B cell (primary cell): ENCODE data around the gene WDR11. TPM values are rescaled to one million over a fixed set of nuclear protein-coding genes. Genes with fewer than 3 reads are reported as not detected.
A peak's percentile ranks its signal among the peaks of the same experiment; 100 is the strongest.

Source experiments
- ATAC-seq: fragments of 200-7000 bp; cut with Tn5 transposase; one replicate; pipeline ENCODE4 v1.10.0; 2021; ENCODE audit warnings: low read depth, mild to moderate bottlenecking, moderate number of reproducible peaks, moderate library complexity
- CTCF ChIA-PET: fragments of 350-600 bp; sonication (Branson Sonifier 250); formaldehyde crosslinking; loops from one replicate; lab custom pipeline; 2021; ENCODE audit warnings: antibody characterized with exemption, inconsistent platforms; lab: Charles Lee
- POLR2A ChIA-PET: fragments of 350-600 bp; sonication (Branson Sonifier 250); formaldehyde crosslinking; loops from one replicate; lab custom pipeline; 2021; ENCODE audit warnings: antibody characterized with exemption; lab: Charles Lee
- DNase-seq: peaks from one replicate; pipeline ENCODE4 v3.0.0; 2013
- H2AFZ ChIP-seq: 2 replicates; pipeline ENCODE4 v1.6.1; 2012; ENCODE audit warnings: mild to moderate bottlenecking, low read depth, low read length; ENCODE audit not compliant: insufficient read depth, poor library complexity, severe bottlenecking
- H3K27ac ChIP-seq, 2 donors: 1 replicate in 1 of 2; 2 replicates in 1 of 2; pipeline ENCODE4 v1.5.1; 2012 to 2013; ENCODE audit warnings: low read length in 2 of 2, mild to moderate bottlenecking in 2 of 2, moderate library complexity in 1 of 2
- H3K27me3 ChIP-seq, 4 experiments: fragments of 200-600 bp in 1 of 4; sonication (generic) in 1 of 4; replicated peaks in 1 of 4; 1 replicate in 2 of 4; 2 replicates in 2 of 4; pipeline versions ENCODE4 v1.6.1 to v1.7.0; 2013 to 2016; ENCODE audit warnings: low read length in 3 of 4, mild to moderate bottlenecking in 2 of 4, mixed read lengths in 1 of 4, moderate library complexity in 1 of 4; ENCODE audit not compliant: insufficient read depth in 4 of 4, control insufficient read depth in 3 of 4; ENCODE audit errors: control extremely low read depth in 1 of 4
- H3K36me3 ChIP-seq, 2 experiments: replicated peaks in 1 of 2; 1 replicate in 1 of 2; 2 replicates in 1 of 2; pipeline versions ENCODE4 v1.6.1 to v1.7.1; 2013; ENCODE audit warnings: low read length in 1 of 2; ENCODE audit not compliant: insufficient read depth in 2 of 2, control insufficient read depth in 1 of 2; ENCODE audit errors: control extremely low read depth in 1 of 2, extremely low read depth in 1 of 2
- H3K4me1 ChIP-seq, 2 donors: fragments of 200-600 bp in 1 of 2; sonication (generic) in 1 of 2; 1 replicate in 1 of 2; 2 replicates in 1 of 2; pipeline versions ENCODE4 v1.5.1 to v1.6.1; 2013 to 2017; ENCODE audit warnings: low read length in 2 of 2; ENCODE audit not compliant: control insufficient read depth in 2 of 2, insufficient read depth in 2 of 2
- H3K4me2 ChIP-seq: replicated peaks from 2 replicates; pipeline ENCODE3; 2012; ENCODE audit warnings: mild to moderate bottlenecking, low read depth, low read length; ENCODE audit not compliant: poor library complexity, severe bottlenecking
- H3K4me3 ChIP-seq, 5 experiments: fragments of 200-600 bp in 1 of 5; sonication (generic) in 1 of 5; 1 replicate in 3 of 5; 2 replicates in 2 of 5; pipeline versions ENCODE4 v1.5.1 to v1.7.0; 2011 to 2016; ENCODE audit warnings: low read length in 4 of 5, mild to moderate bottlenecking in 4 of 5, low read depth in 2 of 5, control low read depth in 1 of 5, moderate library complexity in 1 of 5; ENCODE audit not compliant: insufficient read depth in 1 of 5; ENCODE audit errors: control extremely low read depth in 1 of 5, extremely low read depth in 1 of 5
- H3K79me2 ChIP-seq: fragments of 200-600 bp; sonication (generic); one replicate; pipeline ENCODE4 v1.6.0; 2016; ENCODE audit warnings: low read length; ENCODE audit not compliant: control insufficient read depth, insufficient read depth
- H3K9ac ChIP-seq: fragments of 200-600 bp; sonication (generic); 2 replicates; pipeline ENCODE4 v1.6.1; 2017; ENCODE audit warnings: mild to moderate bottlenecking, low read length, moderate library complexity
- H3K9me3 ChIP-seq, 3 donors: one replicate each; pipeline versions ENCODE4 v1.6.1 to v1.7.1; 2013; ENCODE audit warnings: low read length in 2 of 3; ENCODE audit not compliant: control insufficient read depth in 2 of 3, insufficient read depth in 1 of 3; ENCODE audit errors: control extremely low read depth in 1 of 3
- H4K20me1 ChIP-seq: 2 replicates; pipeline ENCODE4 v1.6.0; 2012; ENCODE audit warnings: mild to moderate bottlenecking, low read length; ENCODE audit not compliant: insufficient read depth, control insufficient read depth, poor library complexity, severe bottlenecking
- H3K27ac Mint-ChIP-seq: one replicate; pipeline ENCODE4 v1.8.0; 2021; ENCODE audit warnings: mixed read lengths
- H3K27me3 Mint-ChIP-seq: one replicate; pipeline ENCODE4 v1.8.0; 2021; ENCODE audit warnings: mixed read lengths
- H3K4me1 Mint-ChIP-seq: one replicate; pipeline ENCODE4 v1.8.0; 2021; ENCODE audit warnings: mixed read lengths
- H3K4me3 Mint-ChIP-seq: one replicate; pipeline ENCODE4 v1.8.0; 2021; ENCODE audit warnings: mixed read lengths
- H3K9me3 Mint-ChIP-seq: one replicate; pipeline ENCODE4 v1.8.0; 2022; ENCODE audit warnings: mixed read lengths; ENCODE audit not compliant: insufficient read depth
- CTCF ChIP-seq: fragments of 200-600 bp; IDR thresholded peaks from one replicate; pipeline ENCODE4 v1.8.0; 2022; ENCODE audit warnings: antibody characterized with exemption, mild to moderate bottlenecking
- EZH2 ChIP-seq: IDR thresholded peaks from 2 replicates; pipeline ENCODE4 v1.6.1; 2012; ENCODE audit warnings: borderline replicate concordance, low read depth, mild to moderate bottlenecking, moderate library complexity, low read length; ENCODE audit not compliant: insufficient read depth, poor library complexity, severe bottlenecking
- WGBS: methylation state at CpG from one replicate; pipeline ENCODE4 v1.1.5; 2013; ENCODE audit warnings: missing lambda C conversion rate; ENCODE audit not compliant: insufficient coverage; 5-methylcytosine and 5-hydroxymethylcytosine counted together
- intact Hi-C: fragments of 100-400 bp; cut with micrococcal nuclease; formaldehyde crosslinking; loops from one replicate; pipeline ENCODE4 v1.10.0; 2022
- polyA plus RNA-seq: library from polyadenylated mRNA; depleted of rRNA; stranded (reverse); fragments of >200 nt; gene quantifications from 2 replicates; pipeline ENCODE4 v1.2.3, GENCODE V29; 2012
- total RNA-seq, 2 donors: library from RNA; stranded (reverse); fragments of 120-200 nt in 1 of 2; gene quantifications; 1 replicate in 1 of 2; 2 replicates in 1 of 2; pipeline versions ENCODE4 v1.2.3 to v1.2.4, GENCODE V29; 2013 to 2022

WDR11 gene
- total and polyA plus RNA-seq, 2 donors (not counting 1 experiment from before 2014, with no cell fraction given): 94.4 to 230 TPM

DNA sequence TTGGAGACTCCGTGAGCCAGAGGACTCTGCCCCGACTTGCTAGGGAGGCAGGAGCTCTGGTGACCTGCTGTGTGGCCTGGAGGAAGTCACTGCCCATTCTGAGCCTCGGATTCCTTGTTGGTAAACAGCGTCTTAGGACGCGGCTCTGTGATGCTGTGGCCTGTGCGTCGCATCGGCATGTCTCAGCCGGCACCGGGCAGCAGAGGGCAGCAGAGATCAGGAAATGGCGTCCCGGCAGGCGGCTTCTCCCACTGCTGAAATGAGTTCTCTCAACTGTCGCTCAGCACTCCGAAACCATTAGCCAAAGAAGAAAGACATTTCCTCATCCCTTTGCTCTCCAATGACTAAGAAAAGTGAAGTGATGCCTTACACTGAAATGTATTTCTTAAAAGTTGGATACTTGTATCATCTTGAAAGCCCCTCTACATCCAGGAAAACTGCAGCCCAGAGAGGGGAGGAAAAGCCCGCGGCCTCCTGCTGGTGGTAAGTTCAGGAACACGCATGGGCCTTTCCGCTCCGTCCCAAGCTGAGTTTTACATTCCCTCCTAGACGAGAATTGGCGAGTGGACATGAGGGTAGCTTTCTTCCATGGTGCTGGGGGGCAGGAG lies 91.7 kb downstream of the WDR11 start:
- Mint-ChIP-seq H3K4me3 (no peak overlapping the region), H3K4me1 (peaks cover 6% of the 10 kb centered on the region), H3K9me3 (no peaks in the 10 kb centered on the region), H3K27me3 (peaks cover 18% of the 10 kb centered on the region), H3K27ac (no peak overlapping the region)
- Histone ChIP-seq H3K79me2 (no peaks in the 10 kb centered on the region), H2AFZ (peak overlapping the region; percentile 61), H3K36me3 (no peaks in the 10 kb centered on the region), H3K4me3 (no peak overlapping the region), H3K9me3 (no peaks in the 10 kb centered on the region), H3K4me1 (peaks cover 0 to 8% of the 10 kb centered on the region in 2 donors), H4K20me1 (no peaks in the 10 kb centered on the region), H3K4me2 (peak overlapping the region; percentile 38), H3K9ac (no peak overlapping the region), H3K27me3 (peaks cover 0 to 11% (median 0%) of the 10 kb centered on the region in 4 experiments), H3K27ac (no peak overlapping the region)
- ChIA-PET POLR2A (no interaction called here), CTCF (interaction anchor here (0.6 to 2.0 kb wide), 6 partner anchors 9 to 957 kb away, joined by 3 to 5 read pairs (median 3); no protein-coding TSS in a partner anchor)
- intact Hi-C loops: loop anchor here (2.0 kb wide), 1 partner anchor 956 kb away; no protein-coding TSS in a partner anchor
- TF ChIP-seq CTCF (peak; percentile 84), EZH2 (no peak)
- 3% methylated on average over 11 of the region's 23 CpGs for WGBS
- peak; percentile 84 for ATAC-seq
- peak; percentile 74 for DNase-seq

DNA sequence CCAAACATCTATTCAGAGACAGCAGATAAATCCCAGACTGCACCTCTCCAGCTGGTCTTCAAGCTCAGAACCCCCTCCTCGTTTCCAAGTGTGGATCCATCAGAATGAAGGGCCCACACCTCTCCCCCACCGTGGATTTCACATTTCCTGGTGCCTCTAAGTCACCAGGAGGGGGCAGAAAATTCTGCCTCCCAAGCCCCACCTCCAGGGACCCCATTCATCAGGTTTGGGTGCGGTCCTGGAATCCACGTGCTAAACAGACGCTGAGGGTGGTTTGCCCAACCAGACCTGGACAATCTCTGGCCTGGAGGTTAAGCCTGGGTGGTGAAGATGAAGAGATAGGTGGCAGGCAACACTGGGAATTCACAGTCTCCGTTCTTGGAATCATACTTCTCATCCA lies 92.4 kb downstream of the WDR11 start:
- CTCF ChIA-PET: interaction anchor here (0.6 to 2.0 kb wide), 4 partner anchors 8 to 957 kb away, joined by 3 to 5 read pairs (median 4); no protein-coding TSS in a partner anchor
- H3K27ac ChIP-seq: no peak overlapping the region
- peaks cover 8% of the 10 kb centered on the region for H3K4me1 Mint-ChIP-seq
- no peak for ATAC-seq
- H3K9me3 Mint-ChIP-seq: no peaks in the 10 kb centered on the region
- H3K4me3 Mint-ChIP-seq: no peak overlapping the region
- no peak for TF ChIP-seq EZH2
- TF ChIP-seq CTCF: no peak
- peaks cover 20% of the 10 kb centered on the region for H3K27me3 Mint-ChIP-seq
- peaks cover 0 to 8% of the 10 kb centered on the region in 2 donors for H3K4me1 ChIP-seq
- H3K4me3 ChIP-seq: no peak overlapping the region
- POLR2A ChIA-PET: no interaction called here
- no peak overlapping the region for H3K27ac Mint-ChIP-seq
- no peak for DNase-seq
- H3K36me3 ChIP-seq: no peaks in the 10 kb centered on the region
- no peaks in the 10 kb centered on the region for H3K79me2 ChIP-seq
- no peaks in the 10 kb centered on the region for H4K20me1 ChIP-seq
- H3K27me3 ChIP-seq: peaks cover 0 to 11% (median 0%) of the 10 kb centered on the region in 4 experiments
- peak overlapping the region; percentile 61 for H2AFZ ChIP-seq
- intact Hi-C loops: loop anchor here (2.0 kb wide), 1 partner anchor 955 kb away; no protein-coding TSS in a partner anchor
- no peak overlapping the region for H3K9ac ChIP-seq
- H3K9me3 ChIP-seq: no peaks in the 10 kb centered on the region
- H3K4me2 ChIP-seq: no peak overlapping the region
- 83% methylated on average over 2 of the region's 6 CpGs for WGBS
